Peyer's patch (tissue), 4 donors: ENCODE measurements around the gene SSTR5.

ENCODE experiments used
- POLR2A ChIP-seq, 2 donors: fragments of 450-650 bp; IDR thresholded peaks; one replicate each; pipeline ENCODE4 v1.5.1; 2017; ENCODE audit warnings: antibody characterized with exemption in 2 of 2, mild to moderate bottlenecking in 2 of 2, moderate library complexity in 2 of 2
- TF ChIP-seq, protein P1 (sequence below), 6 experiments: fragments of 450-650 bp in 4 of 6; fragments of 200-600 bp in 2 of 6; sonication (generic) in 1 of 6; IDR thresholded peaks; one replicate each; pipeline ENCODE4 v1.5.1; 2017 to 2019; ENCODE audit warnings: antibody characterized with exemption in 6 of 6, mild to moderate bottlenecking in 3 of 6, moderate library complexity in 1 of 6

DNA sequence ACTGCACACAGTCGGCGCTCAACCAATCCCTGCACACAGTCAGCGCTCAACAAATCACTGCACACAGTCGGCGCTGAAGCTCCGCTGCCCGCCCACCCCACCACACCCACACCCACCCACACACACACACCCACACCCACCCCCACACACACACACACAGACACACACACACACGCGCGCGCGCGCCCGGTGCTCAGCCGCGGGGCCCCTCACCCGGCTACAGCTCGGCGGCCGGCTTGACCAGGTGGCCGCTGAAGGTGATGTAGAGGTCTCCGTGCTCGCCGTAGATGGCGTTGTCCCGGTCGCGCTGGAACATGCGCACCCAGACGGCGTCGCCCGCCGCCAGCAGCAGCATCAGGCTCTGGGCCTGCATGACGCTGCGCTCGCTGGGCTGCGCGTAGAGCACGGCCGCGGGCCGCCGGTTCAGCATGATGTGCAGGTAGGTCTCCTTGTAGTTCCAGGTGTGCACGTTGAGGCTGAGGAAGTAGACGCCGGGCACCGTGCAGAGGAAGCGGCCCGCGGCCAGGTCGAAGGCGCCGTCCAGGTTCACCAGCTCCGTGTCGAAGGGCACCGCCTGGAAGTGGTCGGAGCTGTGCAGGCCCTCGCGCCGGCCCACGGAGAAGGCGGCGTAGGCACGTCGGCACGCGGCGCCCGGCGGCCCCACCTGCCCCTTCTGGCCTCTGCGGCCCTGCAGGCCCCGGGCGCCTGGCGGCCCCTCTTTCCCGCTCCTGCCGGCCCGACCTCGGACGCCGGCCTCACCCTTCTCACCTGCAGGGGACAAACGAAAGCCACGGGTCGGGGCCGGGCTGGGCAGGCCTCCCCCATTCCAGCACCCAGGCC, 21.0 kb downstream of the SSTR5 start:
- TF ChIP-seq, protein P1, sequence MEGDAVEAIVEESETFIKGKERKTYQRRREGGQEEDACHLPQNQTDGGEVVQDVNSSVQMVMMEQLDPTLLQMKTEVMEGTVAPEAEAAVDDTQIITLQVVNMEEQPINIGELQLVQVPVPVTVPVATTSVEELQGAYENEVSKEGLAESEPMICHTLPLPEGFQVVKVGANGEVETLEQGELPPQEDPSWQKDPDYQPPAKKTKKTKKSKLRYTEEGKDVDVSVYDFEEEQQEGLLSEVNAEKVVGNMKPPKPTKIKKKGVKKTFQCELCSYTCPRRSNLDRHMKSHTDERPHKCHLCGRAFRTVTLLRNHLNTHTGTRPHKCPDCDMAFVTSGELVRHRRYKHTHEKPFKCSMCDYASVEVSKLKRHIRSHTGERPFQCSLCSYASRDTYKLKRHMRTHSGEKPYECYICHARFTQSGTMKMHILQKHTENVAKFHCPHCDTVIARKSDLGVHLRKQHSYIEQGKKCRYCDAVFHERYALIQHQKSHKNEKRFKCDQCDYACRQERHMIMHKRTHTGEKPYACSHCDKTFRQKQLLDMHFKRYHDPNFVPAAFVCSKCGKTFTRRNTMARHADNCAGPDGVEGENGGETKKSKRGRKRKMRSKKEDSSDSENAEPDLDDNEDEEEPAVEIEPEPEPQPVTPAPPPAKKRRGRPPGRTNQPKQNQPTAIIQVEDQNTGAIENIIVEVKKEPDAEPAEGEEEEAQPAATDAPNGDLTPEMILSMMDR (IDR thresholded peaks at IDR 0.05), result no peak
- no peak for TF ChIP-seq POLR2A (IDR thresholded peaks at IDR 0.05)
